Uterus (tissue), 4 donors: Measurements from ENCODE around the gene GJA4. TPM values are rescaled to one million over a fixed set of nuclear protein-coding genes. Genes with fewer than 3 reads are reported as not detected.

Experiments used
- DNase-seq, 2 donors: peaks; one replicate each; pipeline ENCODE4 v3.0.0-alpha.2; 2019 to 2020
- H3K27ac ChIP-seq, 2 donors: fragments of 200-600 bp; sonication (generic); 1 replicate in 1 of 2; 2 replicates in 1 of 2; pipeline ENCODE4 v1.5.1; 2016 to 2018
- H3K27me3 ChIP-seq, 2 donors: fragments of 200-600 bp; sonication (generic); one replicate each; pipeline ENCODE4 v1.5.1; 2018 to 2019; ENCODE audit warnings: control low read depth in 1 of 2
- H3K36me3 ChIP-seq, 2 donors: fragments of 200-600 bp; sonication (generic); one replicate each; pipeline ENCODE4 v1.5.1; 2019; ENCODE audit warnings: control low read depth in 1 of 2
- H3K4me1 ChIP-seq, 2 donors: fragments of 200-600 bp; sonication (generic); one replicate each; pipeline ENCODE4 v1.5.1; 2018 to 2019; ENCODE audit warnings: control low read depth in 1 of 2
- H3K4me3 ChIP-seq, 2 donors: fragments of 200-600 bp; sonication (generic); 1 replicate in 1 of 2; 2 replicates in 1 of 2; pipeline ENCODE4 v1.5.1; 2018 to 2019; ENCODE audit warnings: mild to moderate bottlenecking in 1 of 2
- H3K9me3 ChIP-seq, 2 donors: fragments of 200-600 bp; sonication (generic); one replicate each; pipeline ENCODE4 v1.5.1; 2019; ENCODE audit warnings: control low read depth in 1 of 2
- POLR2A ChIP-seq, 2 donors: fragments of 450-650 bp; IDR thresholded peaks; one replicate each; pipeline ENCODE4 v1.6.1; 2016; ENCODE audit warnings: antibody characterized with exemption in 2 of 2, mild to moderate bottlenecking in 1 of 2, moderate library complexity in 1 of 2
- intact Hi-C: fragments of 100-400 bp; cut with DNase I; formaldehyde crosslinking; loops from one replicate; pipeline ENCODE4 v1.15.1; 2023; ENCODE audit warnings: low total_unique reads
- total RNA-seq, 4 donors: library from RNA; depleted of rRNA in 3 of 4; stranded (reverse); fragments of >200 nt in 3 of 4; gene quantifications; one replicate each; pipeline versions ENCODE4 v1.1.0 to v1.2.4, GENCODE V29; 2014 to 2023
- TF ChIP-seq, protein P1 (sequence below), 4 experiments: fragments of 200-600 bp in 2 of 4; fragments of 450-650 bp in 2 of 4; sonication (generic) in 2 of 4; IDR thresholded peaks; one replicate each; pipeline ENCODE4 v1.5.1; 2016 to 2019; ENCODE audit warnings: antibody characterized with exemption in 4 of 4, mild to moderate bottlenecking in 2 of 4, moderate library complexity in 1 of 4
- donor health status: DM: yes; HTN: yes; CAD: no.

GJA4 gene
- total RNA-seq, 4 donors from 2014 or later, result 2.9 to 32.8 (median 23.9) TPM

- Histone ChIP-seq H3K36me3 (no peaks in the 10 kb centered on the region), H3K27me3 (no peaks in the 10 kb centered on the region), H3K4me3 (no peak overlapping the region), H3K27ac (no peak overlapping the region), H3K4me1 (no peaks in the 10 kb centered on the region), H3K9me3 (no peaks in the 10 kb centered on the region)
- no peak for TF ChIP-seq POLR2A (IDR thresholded peaks at IDR 0.05)
- TF ChIP-seq, protein P1, sequence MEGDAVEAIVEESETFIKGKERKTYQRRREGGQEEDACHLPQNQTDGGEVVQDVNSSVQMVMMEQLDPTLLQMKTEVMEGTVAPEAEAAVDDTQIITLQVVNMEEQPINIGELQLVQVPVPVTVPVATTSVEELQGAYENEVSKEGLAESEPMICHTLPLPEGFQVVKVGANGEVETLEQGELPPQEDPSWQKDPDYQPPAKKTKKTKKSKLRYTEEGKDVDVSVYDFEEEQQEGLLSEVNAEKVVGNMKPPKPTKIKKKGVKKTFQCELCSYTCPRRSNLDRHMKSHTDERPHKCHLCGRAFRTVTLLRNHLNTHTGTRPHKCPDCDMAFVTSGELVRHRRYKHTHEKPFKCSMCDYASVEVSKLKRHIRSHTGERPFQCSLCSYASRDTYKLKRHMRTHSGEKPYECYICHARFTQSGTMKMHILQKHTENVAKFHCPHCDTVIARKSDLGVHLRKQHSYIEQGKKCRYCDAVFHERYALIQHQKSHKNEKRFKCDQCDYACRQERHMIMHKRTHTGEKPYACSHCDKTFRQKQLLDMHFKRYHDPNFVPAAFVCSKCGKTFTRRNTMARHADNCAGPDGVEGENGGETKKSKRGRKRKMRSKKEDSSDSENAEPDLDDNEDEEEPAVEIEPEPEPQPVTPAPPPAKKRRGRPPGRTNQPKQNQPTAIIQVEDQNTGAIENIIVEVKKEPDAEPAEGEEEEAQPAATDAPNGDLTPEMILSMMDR (IDR thresholded peaks at IDR 0.05), result no peak
- no peak for DNase-seq
- intact Hi-C loops, result no loop called here
Observed at GRCh38 chr1:34825455-34826091, 32.8 kb downstream of the GJA4 start.

DNA sequence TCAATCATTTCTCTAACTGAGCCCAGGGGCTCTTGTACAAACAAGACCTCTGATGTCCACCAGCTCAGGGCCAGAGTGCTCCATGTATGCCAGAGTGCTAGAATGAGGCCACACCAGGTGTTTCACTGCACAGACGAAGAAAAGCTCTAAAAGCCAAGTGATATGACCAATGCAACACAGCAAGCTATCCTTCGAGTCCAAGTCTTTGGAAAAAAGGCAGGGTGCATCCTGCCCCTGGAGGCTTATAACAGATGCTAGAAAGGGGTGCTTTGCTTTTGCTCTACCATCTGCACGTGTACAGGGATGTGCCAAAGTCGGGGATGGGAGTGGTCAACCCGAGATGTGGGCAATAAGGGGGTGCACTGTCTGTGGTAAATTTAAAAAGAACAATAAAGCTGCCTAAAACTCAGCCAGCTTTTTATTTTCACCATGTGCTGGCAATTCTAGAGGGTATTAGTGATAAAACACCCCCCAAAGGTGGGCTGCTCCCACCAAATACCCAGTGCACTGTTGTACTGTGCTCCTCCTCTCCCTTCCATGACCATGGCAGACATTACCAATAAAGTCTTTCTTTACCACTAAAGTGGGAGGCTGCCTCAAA is 34.6 kb downstream of the GJA4 start:
- Histone ChIP-seq H3K27me3 (no peaks in the 10 kb centered on the region), H3K9me3 (no peaks in the 10 kb centered on the region), H3K36me3 (no peaks in the 10 kb centered on the region), H3K4me1 (no peaks in the 10 kb centered on the region), H3K27ac (no peak overlapping the region), H3K4me3 (no peak overlapping the region)
- no peak for DNase-seq
- TF ChIP-seq, protein P1 (IDR thresholded peaks at IDR 0.05), result no peak
- no peak for TF ChIP-seq POLR2A (IDR thresholded peaks at IDR 0.05)
- intact Hi-C loops, result no loop called here

DNA sequence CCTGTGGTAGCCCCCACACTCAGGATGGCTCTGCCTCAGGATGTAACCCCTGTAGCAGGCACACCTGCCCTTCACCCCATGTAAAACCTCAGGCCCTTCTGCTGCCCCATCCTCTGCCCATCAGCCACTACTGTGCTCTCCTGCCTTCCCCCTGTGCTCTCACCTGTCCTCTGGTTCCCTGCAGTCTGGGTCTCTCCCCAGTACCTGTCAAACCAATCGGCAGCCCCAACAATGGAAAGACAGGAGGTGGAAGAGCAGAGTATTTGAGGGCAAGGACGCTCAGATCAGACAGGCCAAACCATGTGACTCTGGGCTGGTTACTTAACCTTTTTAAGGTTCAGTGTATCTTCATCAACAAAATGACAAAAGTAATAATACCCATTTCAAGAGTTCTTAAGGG is 35.8 kb downstream of the GJA4 start:
- H3K27me3 ChIP-seq, result no peaks in the 10 kb centered on the region
- H3K9me3 ChIP-seq, result no peaks in the 10 kb centered on the region
- H3K27ac ChIP-seq, result no peak overlapping the region
- H3K4me1 ChIP-seq, result no peaks in the 10 kb centered on the region
- DNase-seq, result no peak
- TF ChIP-seq, protein P1 (IDR thresholded peaks at IDR 0.05), result no peak
- TF ChIP-seq POLR2A (IDR thresholded peaks at IDR 0.05), result no peak
- H3K36me3 ChIP-seq, result no peaks in the 10 kb centered on the region
- H3K4me3 ChIP-seq, result no peak overlapping the region
- intact Hi-C loops, result no loop called here

GRCh38 chr1:34829250-34829649 is 36.5 kb downstream of the GJA4 start:
- intact Hi-C loops, result no loop called here
- Histone ChIP-seq H3K27ac (no peak overlapping the region), H3K27me3 (no peaks in the 10 kb centered on the region), H3K4me3 (no peak overlapping the region), H3K9me3 (no peaks in the 10 kb centered on the region), H3K36me3 (no peaks in the 10 kb centered on the region), H3K4me1 (no peaks in the 10 kb centered on the region)
- DNase-seq, result no peak
- no peak for TF ChIP-seq POLR2A (IDR thresholded peaks at IDR 0.05)
- TF ChIP-seq, protein P1 (IDR thresholded peaks at IDR 0.05), result no peak

DNA sequence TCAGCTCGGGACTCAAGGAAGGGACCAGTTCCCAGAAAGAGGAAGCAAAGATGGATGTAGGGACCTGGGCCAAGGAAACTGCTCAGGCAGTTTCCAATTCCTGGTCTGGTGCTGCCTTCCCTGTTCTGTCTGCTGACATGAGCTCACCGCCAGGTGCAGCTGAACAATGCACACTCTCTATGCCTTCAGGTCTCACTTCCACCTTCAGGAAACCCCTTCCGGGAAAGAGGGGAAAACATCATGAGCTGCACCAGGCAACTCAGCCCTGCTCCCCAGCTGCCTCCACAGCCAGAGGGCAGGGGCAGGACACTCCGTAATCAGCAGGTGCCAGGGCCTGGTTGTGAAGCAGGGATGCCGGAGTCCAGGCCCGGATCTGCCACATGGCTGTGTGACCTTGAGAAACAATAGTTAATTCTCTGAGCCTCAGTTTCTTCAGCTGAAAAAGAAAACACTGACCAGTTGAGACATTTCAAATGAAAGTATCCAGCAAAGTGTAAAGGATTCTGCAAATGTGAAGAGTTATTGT is 39.0 kb downstream of the GJA4 start:
- TF ChIP-seq, protein P1 (IDR thresholded peaks at IDR 0.05), result no peak
- no peak for TF ChIP-seq POLR2A (IDR thresholded peaks at IDR 0.05)
- Histone ChIP-seq H3K9me3 (no peaks in the 10 kb centered on the region), H3K27me3 (no peaks in the 10 kb centered on the region), H3K27ac (no peak overlapping the region), H3K4me1 (no peaks in the 10 kb centered on the region), H3K36me3 (no peaks in the 10 kb centered on the region), H3K4me3 (no peak overlapping the region)
- intact Hi-C loops, result no loop called here
- no peak for DNase-seq
